ENCODE results near the gene CLK4.

DNA sequence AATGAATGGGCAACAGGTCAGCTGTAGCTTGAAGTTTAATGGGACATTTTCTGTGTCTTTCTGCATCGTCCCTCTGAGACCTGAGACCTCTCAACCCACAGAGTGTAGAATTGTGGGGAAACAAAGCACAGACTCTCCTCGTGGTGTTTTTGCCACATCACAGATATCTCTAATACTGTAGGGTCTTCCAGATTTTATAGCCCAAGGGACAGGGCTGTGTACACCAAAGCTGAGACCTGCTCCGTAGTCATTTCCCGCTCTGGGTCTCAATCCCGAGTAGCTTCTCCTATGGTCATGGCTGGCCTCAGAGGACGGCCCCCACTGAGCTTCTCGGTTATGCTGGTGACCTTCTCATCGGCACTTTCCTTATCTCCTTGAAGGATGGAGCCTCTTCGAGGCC is 14.9 kb upstream of the CLK4 start:
- TF ChIP-seq, protein P1, sequence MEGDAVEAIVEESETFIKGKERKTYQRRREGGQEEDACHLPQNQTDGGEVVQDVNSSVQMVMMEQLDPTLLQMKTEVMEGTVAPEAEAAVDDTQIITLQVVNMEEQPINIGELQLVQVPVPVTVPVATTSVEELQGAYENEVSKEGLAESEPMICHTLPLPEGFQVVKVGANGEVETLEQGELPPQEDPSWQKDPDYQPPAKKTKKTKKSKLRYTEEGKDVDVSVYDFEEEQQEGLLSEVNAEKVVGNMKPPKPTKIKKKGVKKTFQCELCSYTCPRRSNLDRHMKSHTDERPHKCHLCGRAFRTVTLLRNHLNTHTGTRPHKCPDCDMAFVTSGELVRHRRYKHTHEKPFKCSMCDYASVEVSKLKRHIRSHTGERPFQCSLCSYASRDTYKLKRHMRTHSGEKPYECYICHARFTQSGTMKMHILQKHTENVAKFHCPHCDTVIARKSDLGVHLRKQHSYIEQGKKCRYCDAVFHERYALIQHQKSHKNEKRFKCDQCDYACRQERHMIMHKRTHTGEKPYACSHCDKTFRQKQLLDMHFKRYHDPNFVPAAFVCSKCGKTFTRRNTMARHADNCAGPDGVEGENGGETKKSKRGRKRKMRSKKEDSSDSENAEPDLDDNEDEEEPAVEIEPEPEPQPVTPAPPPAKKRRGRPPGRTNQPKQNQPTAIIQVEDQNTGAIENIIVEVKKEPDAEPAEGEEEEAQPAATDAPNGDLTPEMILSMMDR (IDR thresholded peaks at IDR 0.05 in 2 of 3, conservative IDR thresholded peaks at IDR 0.05 in 1 of 3; ENCODE audit: borderline replicate concordance in 1 of 3, insufficient read depth in 1 of 3, low read depth in 2 of 3, low read length in 2 of 3), result no peak
- TF ChIP-seq POLR2A (IDR thresholded peaks at IDR 0.05; ENCODE audit: borderline replicate concordance, extremely low read depth, insufficient read depth, insufficient read length) (no peak), RAD21 (IDR thresholded peaks at IDR 0.05; ENCODE audit: low read depth) (no peak), ELF1 (IDR thresholded peaks at IDR 0.05; ENCODE audit: borderline replicate concordance, low read depth) (no peak), POLR2AphosphoS5 (IDR thresholded peaks at IDR 0.05; ENCODE audit: low read depth, low read length) (no peak), CEBPB (IDR thresholded peaks at IDR 0.05; ENCODE audit: low read depth) (no peak), TCF7L2 (IDR thresholded peaks at IDR 0.05; ENCODE audit: borderline replicate concordance, extremely low read depth, insufficient read depth, insufficient read length) (no peak), EZH2 (IDR thresholded peaks at IDR 0.05) (no peak), EGR1 (IDR thresholded peaks at IDR 0.05; ENCODE audit: low read depth) (no peak), SP1 (IDR thresholded peaks at IDR 0.05; ENCODE audit: low read depth) (no peak), EZH2phosphoT487 (IDR thresholded peaks at IDR 0.05; ENCODE audit: borderline replicate concordance) (no peak), YY1 (IDR thresholded peaks at IDR 0.05; ENCODE audit: extremely low read depth, insufficient replicate concordance, low read depth, low read length) (no peak)
